Gastroesophageal sphincter (tissue), 3 donors: ENCODE results near the gene KDM5C.

Source experiments
- CTCF ChIP-seq, 4 experiments: fragments of 200-600 bp in 2 of 4; fragments of 450-650 bp in 2 of 4; sonication (generic) in 1 of 4; IDR thresholded peaks; one replicate each; pipeline ENCODE4 v1.5.1; 2017 to 2019; ENCODE audit warnings: antibody characterized with exemption in 4 of 4, mild to moderate bottlenecking in 2 of 4, moderate library complexity in 2 of 4
- EP300 ChIP-seq: sonication (generic); formaldehyde crosslinking; IDR thresholded peaks from one replicate; pipeline ENCODE4 v1.6.1; 2017; ENCODE audit warnings: antibody characterized with exemption, mild to moderate bottlenecking
- POLR2A ChIP-seq, 2 donors: fragments of 450-650 bp; IDR thresholded peaks; one replicate each; pipeline ENCODE4 v1.6.1; 2017; ENCODE audit warnings: antibody characterized with exemption in 2 of 2, mild to moderate bottlenecking in 2 of 2, moderate library complexity in 1 of 2
- POLR2AphosphoS5 ChIP-seq: sonication (generic); formaldehyde crosslinking; IDR thresholded peaks from one replicate; pipeline ENCODE4 v1.6.1; 2017; ENCODE audit warnings: antibody characterized with exemption

GRCh38 chrX:53251307-53251706 lies 26.3 kb upstream of the KDM5C start:
- no peak for TF ChIP-seq CTCF (IDR thresholded peaks at IDR 0.05)
- TF ChIP-seq EP300: no peak
- TF ChIP-seq POLR2A (IDR thresholded peaks at IDR 0.05): no peak
- no peak for TF ChIP-seq POLR2AphosphoS5
